OCI-M2 (cell line): ENCODE measurements around the gene SYF2.
A peak's percentile ranks its signal among the peaks of the same experiment; 100 is the strongest.
"Not testable (repeated sequence)": the region's sequence is repeated elsewhere in the genome, so short reads cannot be mapped to it uniquely, and the experiment has no call there.

Experiments used
- DNase-seq: peaks from one replicate; lab custom pipeline; 2025; ENCODE audit not compliant: unreplicated experiment; lab: John Stamatoyannopoulos, UW

The SYF2 gene

DNA sequence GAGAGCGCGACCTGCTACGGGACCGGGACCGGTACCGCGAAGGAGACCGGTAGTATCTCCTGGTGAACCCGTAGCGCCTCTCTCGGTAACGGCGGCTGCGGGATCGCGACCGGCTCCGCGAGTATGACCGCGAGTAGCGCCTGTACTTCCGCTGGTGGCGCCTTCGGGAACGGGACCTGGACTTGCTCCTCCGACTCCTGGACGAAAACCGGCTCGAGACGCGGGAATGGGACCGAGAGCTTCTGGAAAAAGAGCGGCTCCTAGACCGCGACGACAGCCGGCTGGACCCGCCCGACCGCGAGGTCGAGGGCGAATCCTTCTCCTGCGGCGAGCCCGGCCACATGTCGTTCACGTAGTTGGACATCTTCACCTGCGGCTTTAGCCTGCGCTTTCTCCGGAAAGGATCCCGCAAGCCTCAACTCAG, 14.3 kb upstream of the SYF2 start:
- no peak for DNase-seq

DNA sequence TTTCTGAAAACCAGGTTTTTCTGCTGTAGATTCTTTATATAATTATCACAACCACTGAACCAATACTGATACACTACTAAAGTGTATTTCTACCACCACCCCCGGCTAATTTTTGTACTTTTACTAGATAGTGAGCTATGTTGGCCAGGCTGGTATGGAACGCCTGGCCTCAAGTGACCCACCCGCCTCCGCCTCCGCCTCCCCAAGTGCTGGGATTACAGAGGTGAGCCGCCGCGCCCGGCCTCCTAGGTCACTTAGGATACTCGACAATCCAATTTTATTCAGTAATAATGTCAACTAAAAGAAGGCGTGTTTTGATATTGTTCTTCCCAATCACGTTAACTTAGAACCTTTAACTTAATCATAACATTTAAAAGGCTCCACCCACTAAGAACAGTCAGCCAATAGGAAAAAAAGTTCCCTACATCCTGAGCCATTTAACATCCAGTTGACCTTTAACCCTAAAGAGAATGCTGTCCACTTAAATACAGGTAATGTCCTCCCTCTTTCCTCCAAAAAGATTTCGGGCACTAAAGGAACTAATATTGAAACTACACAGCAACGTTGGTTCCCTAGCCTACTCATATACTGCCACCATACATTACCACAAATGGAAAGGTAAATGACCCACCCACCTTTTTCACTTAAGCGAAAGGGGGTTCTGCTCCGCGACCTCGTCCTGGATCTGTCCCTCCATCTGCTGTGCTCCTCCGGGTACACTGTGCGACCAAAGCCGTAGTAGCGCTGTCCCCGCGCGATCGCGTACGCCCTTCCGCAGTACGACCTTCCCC, 13.7 kb upstream of the SYF2 start:
- DNase-seq, result no peak

DNA sequence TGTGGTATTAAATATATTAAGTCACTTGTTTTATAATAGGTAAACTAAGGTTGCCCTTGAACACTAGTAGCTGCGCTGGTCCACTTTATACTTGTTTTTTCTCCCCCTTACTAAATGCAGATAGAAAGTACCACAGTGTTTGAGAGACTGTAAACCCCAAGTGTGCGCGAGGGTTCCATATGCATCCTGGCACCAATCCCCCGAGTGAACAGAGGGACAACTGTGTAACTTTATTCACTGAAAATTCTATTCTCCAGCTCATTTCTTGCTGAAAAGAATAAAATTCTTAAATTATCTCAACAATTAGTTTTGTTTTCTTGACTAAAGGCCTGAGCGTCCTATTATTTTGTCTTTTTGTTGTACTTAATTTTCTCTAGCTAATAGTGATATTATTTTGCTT, 13.1 kb upstream of the SYF2 start:
- no peak for DNase-seq

DNA sequence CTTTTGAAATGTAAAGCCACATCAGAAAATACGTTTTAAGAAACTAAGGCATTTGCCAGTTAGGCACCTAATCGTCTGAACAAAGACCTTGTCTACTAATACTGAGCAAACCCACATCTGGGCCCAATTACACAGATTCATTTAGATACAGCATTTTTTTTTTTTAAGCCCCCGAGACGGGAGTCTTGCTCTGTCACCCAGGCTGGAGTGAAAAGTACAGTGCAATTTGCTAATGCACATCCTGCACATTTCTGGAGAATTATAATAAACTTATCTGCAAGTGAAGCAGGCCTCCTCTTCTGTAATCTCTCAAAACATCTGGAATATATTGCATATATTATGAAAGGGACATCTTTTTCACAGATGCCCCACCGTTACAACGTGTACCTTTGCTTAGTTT, 11.6 kb upstream of the SYF2 start:
- no peak for DNase-seq

DNA sequence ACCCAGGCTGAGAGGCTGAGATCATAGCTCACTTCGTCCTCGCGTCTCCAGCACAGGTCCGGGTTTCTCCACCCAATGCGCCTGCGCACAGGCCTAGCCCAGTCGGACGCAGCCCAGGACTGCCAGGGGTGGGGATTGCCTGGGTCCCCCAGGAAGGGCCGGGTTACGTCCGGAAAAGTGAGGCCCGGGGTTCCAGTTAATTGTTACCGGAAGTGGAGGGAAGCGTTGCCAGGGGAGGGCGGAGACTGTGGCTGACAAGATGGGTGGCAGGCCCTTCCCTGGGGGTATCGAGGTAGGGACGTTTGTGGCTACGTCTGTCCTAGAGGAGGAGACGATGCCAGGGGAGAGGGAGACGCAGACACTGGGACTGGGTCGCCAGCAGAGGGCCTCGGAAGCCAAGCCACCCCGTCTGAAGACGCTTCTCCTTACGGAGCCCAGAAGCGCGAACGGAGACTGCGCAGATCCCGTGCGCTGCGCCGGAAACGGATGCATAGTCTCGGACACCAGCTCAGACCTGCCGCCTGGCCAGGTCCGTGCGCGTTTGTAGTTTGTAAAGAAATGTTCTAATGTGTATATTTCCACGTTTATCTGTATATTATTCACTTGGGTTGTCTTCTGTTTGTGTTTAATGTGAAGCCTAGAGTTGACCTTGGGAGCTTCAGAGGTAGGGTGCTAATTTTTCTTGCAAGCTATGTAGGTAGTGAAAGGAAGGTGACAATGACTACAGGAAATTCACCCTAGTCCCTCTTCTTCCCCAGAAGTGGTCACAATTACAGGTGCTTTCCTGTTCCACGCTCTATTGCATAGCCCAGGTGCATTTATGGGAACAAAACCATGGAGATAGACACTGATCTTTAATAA, 7.6 kb upstream of the SYF2 start:
- DNase-seq, result peak; percentile 69

DNA sequence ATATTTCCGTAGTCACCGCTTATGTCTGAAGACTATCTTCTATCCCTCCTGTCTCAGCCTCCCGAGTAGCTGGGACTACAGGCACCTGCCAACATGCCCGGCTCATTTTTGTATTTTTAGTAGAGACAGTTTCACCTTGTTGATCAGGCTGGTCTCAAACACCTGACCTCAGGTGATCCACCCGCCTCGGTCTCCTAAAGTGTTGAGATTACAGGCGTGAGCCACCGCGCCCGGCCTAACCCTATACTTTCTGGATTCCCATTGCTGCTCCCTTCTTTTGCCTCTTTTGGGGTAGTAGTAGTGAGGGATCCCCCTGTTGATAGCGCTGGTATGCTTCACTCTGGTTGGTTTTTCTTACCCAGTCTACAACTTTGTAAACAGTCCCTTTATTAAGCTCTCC, 5.7 kb upstream of the SYF2 start:
- no peak for DNase-seq

DNA sequence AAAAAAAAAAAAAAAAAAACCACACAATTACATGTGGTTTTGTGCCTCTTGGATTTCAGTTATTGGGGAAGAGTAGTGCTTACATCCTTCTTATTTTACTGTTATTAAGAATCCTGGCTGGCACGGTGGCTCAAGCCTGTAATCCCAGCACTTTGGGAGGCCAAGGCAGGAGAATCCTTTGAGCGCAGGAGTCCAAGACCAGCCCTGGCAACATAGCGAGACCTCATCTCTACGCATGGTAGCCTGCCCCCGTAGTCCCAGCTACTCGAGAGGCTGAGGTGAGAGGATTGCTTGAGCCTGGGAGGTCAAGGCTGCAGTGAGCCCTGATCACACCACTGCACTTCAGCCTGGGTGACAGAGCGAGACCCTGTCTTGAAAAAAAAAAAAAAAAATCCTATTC, 4.0 kb upstream of the SYF2 start:
- not testable (repeated sequence) for DNase-seq

DNA sequence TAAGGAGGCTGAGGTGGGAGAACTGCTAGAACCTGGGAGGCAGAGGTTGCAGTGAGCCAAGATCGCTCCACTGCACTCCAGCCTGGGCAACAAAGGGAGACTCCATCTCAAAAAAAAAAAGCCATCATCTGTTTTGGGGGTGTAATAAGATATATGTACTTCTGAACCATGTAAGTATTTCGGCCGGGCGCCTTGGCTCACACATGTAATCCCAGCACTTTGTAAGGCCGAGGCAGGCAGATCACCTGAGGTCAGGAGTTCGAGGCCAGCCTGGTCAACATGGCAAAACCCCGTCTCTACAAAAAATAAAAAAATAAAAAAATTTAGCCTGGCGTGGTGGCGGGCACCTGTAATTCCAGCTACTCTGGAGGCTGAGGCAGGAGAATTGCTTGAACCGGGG, 3.1 kb upstream of the SYF2 start:
- not testable (repeated sequence) for DNase-seq

DNA sequence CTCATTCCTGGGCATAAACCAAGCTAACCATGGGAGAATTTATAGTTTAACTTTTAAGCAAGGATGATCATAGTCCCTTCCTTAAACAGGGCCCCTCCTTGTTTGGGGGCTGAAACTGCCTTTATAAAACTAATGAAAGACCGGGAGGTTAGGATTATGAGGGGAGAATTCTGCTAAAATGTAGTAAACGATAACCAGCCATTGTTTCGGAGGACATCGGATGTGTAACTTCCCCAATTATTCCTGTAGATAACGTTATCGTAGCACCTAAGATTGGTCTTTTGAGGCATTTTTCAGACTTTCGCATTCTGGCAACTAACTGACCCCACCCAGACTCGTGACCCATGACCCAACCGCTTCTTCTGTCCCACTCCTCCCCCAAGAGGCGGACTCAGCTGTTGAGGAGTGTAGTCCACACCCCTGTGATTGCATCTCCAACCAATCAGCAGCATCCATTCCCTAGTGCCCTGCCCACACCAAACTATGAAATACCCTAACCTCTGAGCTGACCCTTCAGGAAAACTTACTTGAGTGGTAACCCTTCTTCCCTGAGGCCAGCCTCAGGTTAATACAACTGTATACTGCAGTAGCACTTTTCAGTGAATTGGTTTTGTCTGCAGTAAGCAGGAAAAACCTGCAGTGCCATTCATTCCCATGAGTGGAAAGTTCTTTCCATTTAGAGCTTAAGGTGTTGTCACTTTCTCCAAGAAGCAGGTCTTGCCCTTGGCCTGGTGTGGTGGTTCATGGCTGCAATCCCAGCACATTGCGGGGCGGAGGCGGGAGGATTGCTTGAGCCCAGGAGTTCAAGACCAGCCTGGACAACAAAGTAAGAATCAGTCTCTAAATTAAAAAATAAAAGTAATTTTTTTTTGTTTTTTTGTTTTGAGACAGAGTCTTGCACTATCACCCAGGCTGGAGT, 823 bp upstream of the SYF2 start:
- peak; percentile 73 for DNase-seq

DNA sequence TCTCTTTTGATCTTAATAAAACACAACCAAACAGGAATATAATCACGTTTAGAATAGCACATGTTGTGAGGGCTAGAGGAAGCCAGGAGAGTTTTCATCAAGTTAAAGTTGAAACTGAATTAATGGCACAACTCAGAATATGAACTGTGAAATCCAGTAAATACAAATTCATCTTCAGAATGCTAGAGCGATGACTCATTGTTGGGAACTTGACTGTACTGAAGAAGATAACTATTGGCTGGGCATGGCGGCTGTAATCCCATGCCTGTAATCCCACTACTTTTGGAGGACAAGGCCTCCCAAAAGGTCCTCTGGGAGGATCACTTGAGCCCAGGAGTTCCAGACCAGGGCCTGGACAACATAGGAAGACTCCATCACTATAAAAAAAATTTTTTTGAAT, 8.8 kb downstream of the SYF2 start:
- no peak for DNase-seq

DNA sequence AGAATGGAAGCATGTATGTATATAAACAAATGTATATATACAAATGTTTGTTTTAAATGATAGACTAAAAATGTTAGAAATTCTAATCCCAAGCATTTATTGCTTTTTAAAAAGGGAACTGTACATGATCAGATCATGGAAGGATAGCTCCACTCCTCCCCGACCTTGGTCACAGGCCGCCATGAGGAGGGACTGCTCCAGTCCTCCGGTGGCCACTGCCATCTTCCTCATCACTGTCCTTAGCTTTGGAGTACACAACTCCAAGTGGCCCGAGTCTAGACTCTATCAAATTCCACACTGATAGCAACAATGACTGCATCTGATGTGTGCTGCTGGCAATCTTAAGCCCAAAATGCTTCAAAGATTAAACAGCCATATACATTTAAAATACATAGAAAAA, 9.7 kb downstream of the SYF2 start:
- no peak for DNase-seq

DNA sequence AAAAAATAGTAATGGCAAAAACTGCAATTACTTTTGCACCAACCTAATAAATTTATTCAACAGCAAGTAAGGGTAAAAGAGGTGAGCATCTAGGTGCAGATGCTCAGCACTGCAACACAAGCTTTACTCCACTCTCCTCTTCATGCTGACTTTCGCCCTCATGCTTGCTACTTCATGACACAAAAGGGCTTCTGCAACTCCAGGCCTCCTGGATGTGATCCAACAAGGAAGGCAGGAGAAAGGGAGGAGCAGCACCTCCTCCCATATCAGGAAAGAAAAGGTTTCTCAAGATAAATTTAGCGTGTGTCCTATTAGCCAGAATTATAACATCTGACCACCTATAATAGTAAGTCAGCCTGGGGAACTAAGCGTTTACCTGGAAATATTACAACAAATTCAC, 11.6 kb downstream of the SYF2 start:
- no peak for DNase-seq

DNA sequence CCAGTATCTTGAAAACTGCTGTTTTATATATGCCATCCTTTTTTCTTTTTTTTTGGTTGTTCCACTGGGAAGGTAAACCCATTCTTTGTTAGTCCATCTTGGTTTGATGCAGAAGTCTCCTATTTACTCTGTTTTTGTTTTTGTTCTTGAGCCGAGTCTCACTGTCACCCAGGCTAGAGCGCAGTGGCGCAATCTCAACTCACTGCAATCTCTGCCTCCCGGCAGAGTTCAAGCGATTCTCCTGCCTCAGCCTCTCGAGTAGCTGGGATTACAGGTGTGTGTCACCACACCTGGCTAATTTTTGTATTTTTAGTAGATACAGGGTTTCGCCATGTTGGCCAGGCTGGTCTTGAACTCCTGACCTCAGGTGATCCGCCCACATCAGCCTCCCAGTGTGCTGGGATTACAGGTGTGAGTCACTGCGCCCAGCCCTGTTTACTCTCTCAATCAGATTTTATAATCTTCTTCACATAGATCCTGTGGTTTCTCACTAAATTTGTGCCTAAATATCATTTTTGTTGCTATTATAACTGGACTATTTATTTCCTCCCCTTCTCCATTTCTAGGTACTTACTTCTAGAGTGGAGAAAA, 12.5 kb downstream of the SYF2 start:
- no peak for DNase-seq

DNA sequence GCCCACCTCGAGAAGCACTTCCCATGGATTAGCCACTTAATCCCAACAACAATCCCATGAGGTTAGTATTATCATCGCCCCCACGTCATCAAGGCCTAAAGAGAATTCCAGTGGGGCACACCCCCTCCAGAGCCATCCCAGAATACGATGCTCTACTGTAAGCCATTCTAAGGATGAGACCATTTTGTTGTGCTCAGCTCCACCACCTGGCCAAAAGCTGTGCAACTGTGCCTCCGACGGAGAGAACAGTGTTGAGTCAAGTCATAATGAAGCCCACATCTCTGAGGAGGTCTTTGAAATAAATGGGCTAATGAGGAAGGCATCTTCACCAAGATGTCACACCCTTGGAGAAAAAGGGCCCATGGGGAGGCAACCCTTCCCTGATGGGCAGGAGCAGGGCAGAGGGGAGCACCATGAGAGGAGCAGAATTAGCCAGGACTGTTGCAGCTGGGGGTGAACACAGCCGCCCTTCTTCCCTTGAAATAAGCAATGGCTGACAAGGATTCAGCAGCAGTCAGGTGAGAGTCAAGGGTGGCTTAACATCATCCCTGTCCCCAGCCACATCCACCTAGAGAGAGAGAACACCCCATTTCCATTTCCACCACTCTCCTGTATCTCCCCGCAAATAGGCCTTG, 14.6 kb downstream of the SYF2 start:
- DNase-seq, result no peak

DNA sequence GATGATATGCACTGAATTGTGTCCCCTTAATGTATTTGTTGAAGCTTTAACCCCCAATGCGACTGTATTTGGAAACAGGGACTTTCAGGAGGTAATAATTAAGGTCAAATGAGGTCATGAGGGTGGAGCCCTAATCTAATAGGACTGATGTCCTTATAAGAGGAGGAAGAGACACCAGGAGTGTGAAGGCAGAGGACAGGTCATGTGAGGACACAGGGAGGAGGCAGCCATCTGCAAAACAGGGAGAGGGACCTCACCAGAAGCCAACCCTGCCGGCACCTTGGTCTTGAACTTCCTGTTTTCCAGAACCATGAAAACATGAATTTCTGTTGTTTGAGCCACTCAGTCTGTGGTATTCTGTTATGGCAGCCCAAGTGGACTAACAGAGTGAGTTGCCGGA, 15.3 kb downstream of the SYF2 start:
- DNase-seq, result no peak

DNA sequence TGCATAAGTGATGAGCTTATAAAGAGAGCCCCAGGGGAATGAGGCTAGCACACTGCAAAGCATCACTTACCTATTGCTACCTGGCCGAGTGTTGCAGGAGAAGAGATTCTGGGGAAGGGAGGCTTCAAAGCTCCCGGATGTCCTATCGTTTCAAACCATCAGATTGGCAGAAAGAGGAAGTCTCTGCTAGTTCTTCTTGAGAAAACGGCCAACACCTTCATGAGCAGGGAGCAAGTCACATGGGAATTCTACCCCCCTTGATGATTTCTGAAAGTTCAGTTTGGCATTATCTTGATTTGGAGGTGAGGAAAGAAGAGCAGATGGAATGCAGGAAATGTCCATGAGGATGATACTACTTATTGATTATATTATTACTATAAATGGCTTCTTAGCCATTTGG, 16.2 kb downstream of the SYF2 start:
- no peak for DNase-seq

DNA sequence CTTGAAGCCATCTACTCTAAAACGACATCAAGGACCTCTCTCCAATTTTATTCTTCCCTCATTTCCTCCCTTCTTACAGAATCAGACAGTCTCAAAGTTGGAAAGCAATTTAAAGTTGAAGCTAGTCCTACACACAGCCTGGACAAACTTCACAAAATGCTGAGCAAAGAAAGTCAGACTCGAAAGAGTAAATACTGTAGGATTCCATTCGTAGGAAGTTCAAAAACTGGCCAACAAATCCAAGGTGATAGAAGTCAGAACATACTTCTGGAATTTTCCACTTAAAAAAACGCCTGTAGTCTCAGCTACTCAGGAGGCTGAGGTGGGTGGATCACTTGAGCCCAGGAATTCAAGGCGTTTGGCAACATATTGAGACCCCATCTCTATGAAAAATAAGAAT, 19.6 kb downstream of the SYF2 start:
- no peak for DNase-seq

DNA sequence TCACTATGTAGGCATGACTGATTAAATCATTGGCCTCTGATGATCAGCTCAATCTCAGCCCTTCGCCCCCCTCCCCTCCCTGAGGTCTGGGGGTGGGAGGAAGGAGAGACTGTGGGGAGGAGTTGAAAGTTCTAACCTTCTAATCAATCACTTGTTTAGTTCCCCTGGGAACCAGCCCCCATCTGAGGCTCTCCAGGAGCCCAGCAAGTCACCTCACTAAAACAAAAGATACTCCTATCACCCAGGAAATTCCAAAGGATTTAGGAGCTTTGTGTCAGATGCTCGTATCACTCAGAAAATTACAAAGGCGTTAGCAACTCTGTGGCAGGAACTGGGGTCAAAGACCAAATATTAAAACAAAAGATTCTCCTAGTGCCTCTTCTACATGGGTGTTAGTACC, 21.6 kb downstream of the SYF2 start:
- no peak for DNase-seq

DNA sequence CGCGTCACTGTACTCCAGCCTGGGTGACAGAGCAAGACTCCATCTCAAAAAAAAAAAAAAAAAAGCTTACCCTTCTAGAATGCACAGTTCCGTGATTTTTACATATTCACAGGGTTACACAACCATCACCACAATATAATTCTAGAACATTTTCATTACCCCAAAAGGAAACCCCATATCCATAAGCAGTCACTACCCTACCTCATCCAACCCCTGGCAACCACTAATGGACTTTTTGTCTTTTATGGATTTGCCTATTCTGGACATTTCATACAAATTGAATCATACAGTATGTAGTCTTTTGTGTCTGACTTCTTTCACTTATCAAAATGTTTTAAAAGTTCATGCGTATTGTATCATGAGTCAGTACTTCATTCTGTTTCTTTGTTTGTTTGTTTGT, 22.8 kb downstream of the SYF2 start:
- no peak for DNase-seq

DNA sequence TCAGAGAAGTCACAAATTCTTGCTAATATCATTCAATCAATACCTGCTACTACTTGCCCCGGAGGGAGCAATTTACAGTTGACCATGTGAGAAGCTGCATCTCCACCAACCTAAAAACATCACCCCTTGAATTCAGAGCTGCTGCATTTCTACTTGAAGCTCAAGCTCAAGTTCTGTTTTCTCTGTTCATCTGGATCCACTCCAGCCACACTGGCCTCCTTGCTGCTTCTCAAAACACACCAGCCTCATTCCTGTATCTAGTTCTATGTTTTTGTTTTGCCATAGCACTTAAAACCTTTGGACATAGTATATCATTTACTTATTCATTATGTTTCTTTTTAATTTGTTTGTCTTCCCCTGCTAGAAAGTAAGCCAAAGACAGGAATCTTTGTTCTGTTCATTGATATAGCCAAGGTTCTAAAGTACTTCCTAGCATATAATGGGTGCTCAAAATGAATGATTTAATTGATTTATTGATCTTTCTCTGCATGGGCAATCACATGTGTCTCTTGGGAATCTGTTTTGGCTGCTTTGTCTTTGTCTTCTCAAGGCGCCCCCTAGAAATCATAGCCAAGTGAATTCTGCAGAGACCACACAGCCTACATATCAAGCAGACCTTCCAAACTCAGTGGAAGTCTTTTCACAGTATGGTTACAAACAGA, 23.6 kb downstream of the SYF2 start:
- DNase-seq, result no peak
